Spleen (tissue), 7 donors: Measurements from ENCODE around the gene IL34.

Experiments
- POLR2AphosphoS5 ChIP-seq, 3 donors: sonication (generic); formaldehyde crosslinking; IDR thresholded peaks; one replicate each; pipeline ENCODE4 v1.5.1; 2017; ENCODE audit warnings: antibody characterized with exemption in 3 of 3
- TF ChIP-seq, protein P1 (sequence below), 11 experiments: fragments of 200-600 bp in 7 of 11; fragments of 450-650 bp in 4 of 11; sonication (generic) in 4 of 11; IDR thresholded peaks in 8 of 11; conservative IDR thresholded peaks in 3 of 11; 1 replicate in 7 of 11; 2 replicates in 4 of 11; pipeline versions ENCODE4 v1.4.0 to v1.8.0; 2016 to 2021; ENCODE audit warnings: antibody characterized with exemption in 11 of 11, inconsistent platforms in 4 of 11, mild to moderate bottlenecking in 1 of 11
- donor health status: DM: no; HTN: no; CAD: no; lungs with moderate emphysema.
- donor health status: DM: no; HTN: no; CAD: no.
- donor health status: DM: no; HTN: no; CAD: no.

- TF ChIP-seq, protein P1, sequence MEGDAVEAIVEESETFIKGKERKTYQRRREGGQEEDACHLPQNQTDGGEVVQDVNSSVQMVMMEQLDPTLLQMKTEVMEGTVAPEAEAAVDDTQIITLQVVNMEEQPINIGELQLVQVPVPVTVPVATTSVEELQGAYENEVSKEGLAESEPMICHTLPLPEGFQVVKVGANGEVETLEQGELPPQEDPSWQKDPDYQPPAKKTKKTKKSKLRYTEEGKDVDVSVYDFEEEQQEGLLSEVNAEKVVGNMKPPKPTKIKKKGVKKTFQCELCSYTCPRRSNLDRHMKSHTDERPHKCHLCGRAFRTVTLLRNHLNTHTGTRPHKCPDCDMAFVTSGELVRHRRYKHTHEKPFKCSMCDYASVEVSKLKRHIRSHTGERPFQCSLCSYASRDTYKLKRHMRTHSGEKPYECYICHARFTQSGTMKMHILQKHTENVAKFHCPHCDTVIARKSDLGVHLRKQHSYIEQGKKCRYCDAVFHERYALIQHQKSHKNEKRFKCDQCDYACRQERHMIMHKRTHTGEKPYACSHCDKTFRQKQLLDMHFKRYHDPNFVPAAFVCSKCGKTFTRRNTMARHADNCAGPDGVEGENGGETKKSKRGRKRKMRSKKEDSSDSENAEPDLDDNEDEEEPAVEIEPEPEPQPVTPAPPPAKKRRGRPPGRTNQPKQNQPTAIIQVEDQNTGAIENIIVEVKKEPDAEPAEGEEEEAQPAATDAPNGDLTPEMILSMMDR (IDR thresholded peaks at IDR 0.05 in 8 of 11, conservative IDR thresholded peaks at IDR 0.05 in 3 of 11), result no peak
- no peak for TF ChIP-seq POLR2AphosphoS5 (IDR thresholded peaks at IDR 0.05)
Observed at GRCh38 chr16:70696355-70696754, 50.0 kb downstream of the IL34 start.
